ENCODE results near the gene CRYGS. TPM values are rescaled to one million over a fixed set of nuclear protein-coding genes. Genes with fewer than 3 reads are reported as not detected.

Gene CRYGS
- total RNA-seq, 1 experiment from 2014 or later: 4.3 TPM

- H3K4me3 ChIP-seq (replicated peaks in 1 of 2; ENCODE audit: low read depth in 1 of 2, low read length in 2 of 2): no peak overlapping the region
- no peak overlapping the region for H2AFZ ChIP-seq (ENCODE audit: low read depth, low read length, poor library complexity, severe bottlenecking)
- H3K4me1 ChIP-seq (ENCODE audit: control insufficient read depth in 1 of 2, insufficient read depth in 2 of 2, low read length in 2 of 2): peaks cover 9 to 23% of the 10 kb centered on the region in 2 experiments
- H3K4me2 ChIP-seq (ENCODE audit: low read length): no peak overlapping the region
- H3K9ac ChIP-seq (ENCODE audit: low read length): no peak overlapping the region
- no peaks in the 10 kb centered on the region for H3K27me3 ChIP-seq (ENCODE audit: insufficient read depth, low read length)
- TF ChIP-seq SRF (IDR thresholded peaks at IDR 0.05; ENCODE audit: low read depth) (no peak), REST (IDR thresholded peaks at IDR 0.05; ENCODE audit: low read depth) (no peak), ZFX (IDR thresholded peaks at IDR 0.05) (no peak), POLR2A (IDR thresholded peaks at IDR 0.05; ENCODE audit: borderline replicate concordance, extremely low read depth, insufficient read depth, insufficient read length) (no peak), YY1 (IDR thresholded peaks at IDR 0.05; ENCODE audit: extremely low read depth, insufficient replicate concordance, low read depth, low read length) (no peak), ATF3 (IDR thresholded peaks at IDR 0.05) (no peak), FOSL1 (IDR thresholded peaks at IDR 0.05; ENCODE audit: low read depth) (no peak), EZH2phosphoT487 (IDR thresholded peaks at IDR 0.05; ENCODE audit: borderline replicate concordance) (no peak), RAD21 (IDR thresholded peaks at IDR 0.05; ENCODE audit: low read depth) (no peak), ZBTB33 (IDR thresholded peaks at IDR 0.05; ENCODE audit: extremely low read depth, insufficient replicate concordance, low read length) (no peak), SP1 (IDR thresholded peaks at IDR 0.05; ENCODE audit: low read depth) (no peak), JUND (IDR thresholded peaks at IDR 0.05) (no peak), CTCF (IDR thresholded peaks at IDR 0.05 in 2 of 3, conservative IDR thresholded peaks at IDR 0.05 in 1 of 3; ENCODE audit: borderline replicate concordance in 1 of 3, insufficient read depth in 1 of 3, low read depth in 2 of 3, low read length in 2 of 3) (no peak), POLR2AphosphoS5 (IDR thresholded peaks at IDR 0.05; ENCODE audit: low read depth, low read length) (no peak)
- no peaks in the 10 kb centered on the region for H4K20me1 ChIP-seq (ENCODE audit: insufficient read depth)
- H3K27ac ChIP-seq (ENCODE audit: low read depth, low read length): no peak overlapping the region
- H3K9me3 ChIP-seq (ENCODE audit: control insufficient read depth in 1 of 2, insufficient read depth in 1 of 2, low read depth in 1 of 2, low read length in 2 of 2): no peaks in the 10 kb centered on the region
- H3K36me3 ChIP-seq (ENCODE audit: control insufficient read depth in 1 of 2, insufficient read depth in 2 of 2, low read length in 2 of 2): peaks cover 3 to 19% of the 10 kb centered on the region in 2 experiments; a peak in 2 of 4 replicates
- ATAC-seq: no peak
- DNase-seq (ENCODE audit: low read depth, low spot score): no peak
- intact Hi-C loops (cut with micrococcal nuclease): no loop called here
- no TSS peak for BruUV-seq (replicated peaks)
- CTCF ChIA-PET: no interaction called here
- no peaks in the 10 kb centered on the region for H3K9me2 ChIP-seq (ENCODE audit: insufficient read depth)
- POLR2A ChIA-PET: no interaction called here
- H3K79me2 ChIP-seq (ENCODE audit: insufficient read depth, low read length): peaks cover 69% of the 10 kb centered on the region
- RAD21 ChIA-PET (ENCODE audit: low non-redundant PET in 1 of 2, low total read pairs in 2 of 2, uncharacterized antibody in 2 of 2, unreplicated experiment in 2 of 2): no interaction called here
Observed at GRCh38 chr3:186564586-186564985, 20.4 kb upstream of the CRYGS start.

All from HCT116 (cell line).